GM19397 (cell line): ENCODE data around the gene BBOX1.

Experiments
- ATAC-seq: cut with Tn5 transposase; IDR thresholded peaks from one replicate; pipeline ENCODE4 v1.9.1; 2021; ENCODE audit warnings: mild to moderate bottlenecking, moderate library complexity; ENCODE audit not compliant: unreplicated experiment

The BBOX1 gene

GRCh38 chr11:27025312-27025955 is 15.2 kb upstream of the BBOX1 start:
- ATAC-seq: no peak

GRCh38 chr11:27025957-27026733 is 14.5 kb upstream of the BBOX1 start:
- no peak for ATAC-seq

DNA sequence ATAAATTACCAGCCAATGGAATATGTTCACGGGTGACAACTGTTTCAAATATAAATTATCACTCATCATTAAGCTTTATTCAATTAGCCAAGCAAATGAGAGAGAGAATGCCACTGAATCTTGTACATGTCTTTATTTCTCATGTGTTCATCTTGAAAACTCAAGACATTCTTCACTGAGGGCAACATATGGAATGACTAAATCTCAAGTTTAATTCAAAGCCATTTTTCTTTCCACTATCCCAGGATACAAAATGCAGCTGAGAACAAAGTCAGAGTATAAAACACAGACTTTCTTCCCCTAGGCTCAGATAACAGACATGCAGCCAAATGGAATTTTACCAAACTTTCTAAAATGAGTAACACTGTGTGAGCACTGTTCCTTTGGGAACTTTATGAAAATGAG is 12.1 kb upstream of the BBOX1 start:
- no peak for ATAC-seq

- no peak for ATAC-seq
Observed at GRCh38 chr11:27029966-27030365, 10.6 kb upstream of the BBOX1 start.

GRCh38 chr11:27031754-27032153 is 8.9 kb upstream of the BBOX1 start:
- ATAC-seq: no peak

- no peak for ATAC-seq
Observed at GRCh38 chr11:27039873-27040272, 742 bp upstream of the BBOX1 start.

DNA sequence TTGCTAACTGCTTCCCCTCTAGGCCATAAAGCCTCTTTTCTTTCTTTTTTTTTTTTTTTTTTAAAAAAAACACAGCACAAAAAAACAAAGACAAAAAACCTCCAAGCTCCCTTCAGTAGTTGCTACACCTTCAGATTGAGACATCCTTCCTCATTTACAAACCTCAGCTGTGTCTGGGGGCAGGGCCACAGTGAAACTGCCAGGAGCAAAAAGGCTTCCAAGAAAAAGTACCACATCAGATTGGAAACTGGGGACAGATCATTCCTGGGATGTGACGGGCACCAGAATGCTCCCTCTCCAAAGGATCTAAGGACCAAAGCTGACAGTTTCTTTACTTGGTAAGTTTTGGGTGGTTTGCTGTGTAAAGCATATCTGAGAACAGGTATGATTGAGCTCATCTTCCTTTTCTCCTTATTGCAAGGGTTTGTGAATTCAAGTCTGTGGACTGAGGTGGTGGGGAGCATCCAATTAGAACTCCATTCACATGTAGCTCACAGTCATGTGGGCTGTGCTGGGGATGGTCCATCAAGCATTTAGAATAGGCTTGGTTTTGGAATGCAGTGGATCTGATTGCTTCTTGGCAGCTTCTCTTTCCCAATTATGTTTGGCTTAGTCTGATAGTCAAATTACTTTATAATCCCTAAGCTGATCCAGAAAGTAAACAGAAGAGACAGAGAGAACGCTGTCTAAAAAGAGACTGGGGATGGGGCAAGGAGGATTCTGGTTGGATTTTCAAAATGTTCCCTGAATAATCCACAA is 705 bp downstream of the BBOX1 start:
- no peak for ATAC-seq

DNA sequence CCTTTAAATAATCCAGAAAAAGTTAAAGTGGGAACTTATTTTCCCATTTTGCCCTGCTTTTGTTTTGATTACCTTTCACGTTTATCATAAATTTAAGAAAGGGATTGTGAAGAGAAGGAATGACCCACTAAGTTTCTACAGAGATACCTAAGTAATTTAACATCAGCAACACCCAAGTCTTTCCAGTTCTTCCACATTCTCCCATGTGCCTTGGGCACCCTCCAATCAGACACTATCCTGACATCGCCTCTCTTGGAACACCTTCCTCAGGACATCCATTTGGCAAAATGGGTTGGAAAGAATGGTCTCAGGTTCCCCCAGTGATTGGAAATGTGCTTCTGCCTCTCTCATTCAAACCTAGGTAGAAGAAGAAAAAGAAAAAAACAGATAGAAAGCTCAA is 6.3 kb downstream of the BBOX1 start:
- ATAC-seq: no peak

- no peak for ATAC-seq
Observed at GRCh38 chr11:27052668-27053067, 12.1 kb downstream of the BBOX1 start.

- ATAC-seq: no peak
Observed at GRCh38 chr11:27055065-27055682, 14.6 kb downstream of the BBOX1 start.

DNA sequence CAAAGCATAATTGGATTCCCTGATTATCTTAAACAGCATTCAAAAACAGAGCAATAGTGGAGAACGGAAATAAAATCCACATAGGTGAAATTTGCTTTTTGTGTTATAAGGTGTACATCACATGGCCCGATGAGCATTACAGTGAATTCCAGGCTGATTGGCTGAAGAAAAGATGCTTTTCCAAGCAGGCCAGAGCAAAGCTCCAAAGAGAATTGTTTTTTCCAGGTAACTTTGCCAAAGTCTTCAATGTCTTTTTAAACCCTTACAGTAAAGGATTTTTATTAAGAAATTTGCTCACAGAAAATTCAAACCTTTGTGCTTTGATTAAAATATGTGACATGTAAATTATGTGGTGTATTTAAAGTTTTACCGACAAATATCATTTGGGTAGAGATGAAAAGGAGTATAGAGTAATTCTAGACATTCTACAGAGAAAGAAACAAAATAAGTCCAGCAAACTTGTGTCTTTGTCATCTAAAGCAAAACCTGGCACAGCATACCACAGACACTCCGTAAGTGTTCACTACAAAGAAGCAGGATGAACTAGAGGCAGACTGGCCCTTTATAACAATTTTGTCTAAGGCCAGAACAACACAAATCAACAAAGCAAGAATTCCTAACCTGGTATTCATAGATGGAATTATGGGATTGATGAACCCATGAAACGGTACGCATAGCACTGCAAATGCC is 16.6 kb downstream of the BBOX1 start:
- ATAC-seq: no peak

DNA sequence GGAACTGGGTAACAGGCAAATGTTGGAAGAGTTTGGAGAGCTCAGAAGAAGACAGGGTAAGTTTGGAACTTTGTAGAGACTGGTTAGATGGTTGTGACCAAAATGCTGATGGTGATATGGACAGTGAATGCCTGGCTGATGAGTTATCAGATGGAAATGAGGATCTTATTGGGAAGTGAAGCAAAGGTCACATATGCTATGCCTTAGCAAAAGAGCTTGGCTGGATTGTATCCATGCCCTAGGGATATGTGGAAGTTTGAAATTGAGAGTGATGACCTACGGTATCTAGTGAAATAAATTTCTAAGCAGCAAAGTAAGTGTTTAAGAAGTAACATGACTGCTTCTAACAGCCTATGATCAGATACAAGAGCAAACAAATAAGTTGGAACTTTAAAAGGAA is 17.8 kb downstream of the BBOX1 start:
- no peak for ATAC-seq

DNA sequence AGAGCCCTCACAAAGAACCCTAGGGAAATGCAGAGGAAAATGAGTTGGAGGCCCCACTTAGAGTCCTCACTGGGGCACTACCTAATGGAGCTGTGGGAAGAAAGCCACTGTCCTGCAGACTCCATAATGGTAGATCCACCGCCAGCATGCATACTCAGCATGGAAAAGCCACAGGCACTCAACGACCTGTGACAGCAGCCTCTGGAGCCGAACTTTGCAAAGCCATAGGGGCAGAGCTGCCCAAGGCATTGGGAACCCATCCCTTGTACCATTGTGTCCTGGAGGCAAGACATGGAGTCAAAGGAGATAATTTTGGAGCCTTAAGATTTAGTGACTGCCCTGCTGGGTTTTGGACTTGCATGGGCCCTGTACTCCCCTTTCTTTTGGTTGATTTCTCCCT is 18.8 kb downstream of the BBOX1 start:
- ATAC-seq: no peak

DNA sequence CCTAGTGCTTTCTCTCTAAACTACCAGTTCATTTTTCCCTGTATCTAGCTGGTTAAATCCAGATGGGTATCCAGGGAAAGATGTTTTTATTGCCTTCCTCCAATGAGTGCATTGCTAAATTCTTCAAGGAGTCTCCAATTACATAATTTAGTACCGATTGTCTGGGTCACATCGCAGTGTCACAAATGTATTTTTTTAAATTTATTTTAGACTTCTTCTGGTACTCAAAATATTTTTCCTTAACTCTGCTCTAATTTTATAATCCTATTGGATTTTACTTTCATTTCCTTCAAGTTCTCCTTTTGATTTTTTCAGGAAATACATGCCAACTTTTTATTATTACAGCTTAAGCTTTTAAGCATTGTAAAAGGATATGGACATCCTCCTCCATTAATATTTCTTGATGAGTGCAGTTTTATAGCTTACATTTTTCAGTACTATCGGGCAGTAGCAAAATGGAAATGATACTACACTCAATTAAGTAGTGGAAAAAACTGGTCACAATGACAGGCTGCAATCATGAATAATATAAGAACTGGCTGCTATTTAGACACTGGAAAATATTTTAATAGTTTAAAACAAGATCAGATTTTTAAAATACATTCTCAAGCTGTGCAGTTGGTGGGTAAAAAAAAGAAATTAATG is 20.3 kb downstream of the BBOX1 start:
- no peak for ATAC-seq

DNA sequence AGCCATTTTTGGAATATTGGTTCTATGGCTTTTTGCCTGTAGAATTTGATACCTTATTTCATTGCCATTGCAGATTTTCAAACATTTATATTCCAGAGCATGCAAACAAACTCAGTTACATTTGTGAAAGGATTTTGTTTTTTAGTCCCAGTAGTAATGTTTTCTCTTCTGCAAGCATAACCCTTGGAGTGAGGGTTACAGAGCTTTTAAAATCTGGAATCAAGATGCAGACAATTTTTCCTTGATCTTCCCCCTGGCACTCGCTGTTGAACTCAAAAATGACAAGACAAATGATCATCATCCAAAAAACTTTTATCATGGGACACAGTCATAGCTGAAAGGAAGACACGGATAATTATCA is 20.8 kb downstream of the BBOX1 start:
- no peak for ATAC-seq

GRCh38 chr11:27064086-27064485 is 23.5 kb downstream of the BBOX1 start:
- ATAC-seq: no peak

- ATAC-seq: no peak
Observed at GRCh38 chr11:27075192-27075591, 34.6 kb downstream of the BBOX1 start.

GRCh38 chr11:27075655-27076054 is 35.0 kb downstream of the BBOX1 start:
- no peak for ATAC-seq

GRCh38 chr11:27076121-27076589 is 35.5 kb downstream of the BBOX1 start:
- no peak for ATAC-seq

GRCh38 chr11:27081056-27081455 is 40.4 kb downstream of the BBOX1 start:
- ATAC-seq: no peak
